Measurements from ENCODE around the gene NCAPD3.
A peak's percentile ranks its signal among the peaks of the same experiment; 100 is the strongest.
"Not testable (repeated sequence)": the region's sequence is repeated elsewhere in the genome, so short reads cannot be mapped to it uniquely, and the experiment has no call there.

NCAPD3 gene, protein sequence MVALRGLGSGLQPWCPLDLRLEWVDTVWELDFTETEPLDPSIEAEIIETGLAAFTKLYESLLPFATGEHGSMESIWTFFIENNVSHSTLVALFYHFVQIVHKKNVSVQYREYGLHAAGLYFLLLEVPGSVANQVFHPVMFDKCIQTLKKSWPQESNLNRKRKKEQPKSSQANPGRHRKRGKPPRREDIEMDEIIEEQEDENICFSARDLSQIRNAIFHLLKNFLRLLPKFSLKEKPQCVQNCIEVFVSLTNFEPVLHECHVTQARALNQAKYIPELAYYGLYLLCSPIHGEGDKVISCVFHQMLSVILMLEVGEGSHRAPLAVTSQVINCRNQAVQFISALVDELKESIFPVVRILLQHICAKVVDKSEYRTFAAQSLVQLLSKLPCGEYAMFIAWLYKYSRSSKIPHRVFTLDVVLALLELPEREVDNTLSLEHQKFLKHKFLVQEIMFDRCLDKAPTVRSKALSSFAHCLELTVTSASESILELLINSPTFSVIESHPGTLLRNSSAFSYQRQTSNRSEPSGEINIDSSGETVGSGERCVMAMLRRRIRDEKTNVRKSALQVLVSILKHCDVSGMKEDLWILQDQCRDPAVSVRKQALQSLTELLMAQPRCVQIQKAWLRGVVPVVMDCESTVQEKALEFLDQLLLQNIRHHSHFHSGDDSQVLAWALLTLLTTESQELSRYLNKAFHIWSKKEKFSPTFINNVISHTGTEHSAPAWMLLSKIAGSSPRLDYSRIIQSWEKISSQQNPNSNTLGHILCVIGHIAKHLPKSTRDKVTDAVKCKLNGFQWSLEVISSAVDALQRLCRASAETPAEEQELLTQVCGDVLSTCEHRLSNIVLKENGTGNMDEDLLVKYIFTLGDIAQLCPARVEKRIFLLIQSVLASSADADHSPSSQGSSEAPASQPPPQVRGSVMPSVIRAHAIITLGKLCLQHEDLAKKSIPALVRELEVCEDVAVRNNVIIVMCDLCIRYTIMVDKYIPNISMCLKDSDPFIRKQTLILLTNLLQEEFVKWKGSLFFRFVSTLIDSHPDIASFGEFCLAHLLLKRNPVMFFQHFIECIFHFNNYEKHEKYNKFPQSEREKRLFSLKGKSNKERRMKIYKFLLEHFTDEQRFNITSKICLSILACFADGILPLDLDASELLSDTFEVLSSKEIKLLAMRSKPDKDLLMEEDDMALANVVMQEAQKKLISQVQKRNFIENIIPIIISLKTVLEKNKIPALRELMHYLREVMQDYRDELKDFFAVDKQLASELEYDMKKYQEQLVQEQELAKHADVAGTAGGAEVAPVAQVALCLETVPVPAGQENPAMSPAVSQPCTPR (N-terminal part only)

DNA sequence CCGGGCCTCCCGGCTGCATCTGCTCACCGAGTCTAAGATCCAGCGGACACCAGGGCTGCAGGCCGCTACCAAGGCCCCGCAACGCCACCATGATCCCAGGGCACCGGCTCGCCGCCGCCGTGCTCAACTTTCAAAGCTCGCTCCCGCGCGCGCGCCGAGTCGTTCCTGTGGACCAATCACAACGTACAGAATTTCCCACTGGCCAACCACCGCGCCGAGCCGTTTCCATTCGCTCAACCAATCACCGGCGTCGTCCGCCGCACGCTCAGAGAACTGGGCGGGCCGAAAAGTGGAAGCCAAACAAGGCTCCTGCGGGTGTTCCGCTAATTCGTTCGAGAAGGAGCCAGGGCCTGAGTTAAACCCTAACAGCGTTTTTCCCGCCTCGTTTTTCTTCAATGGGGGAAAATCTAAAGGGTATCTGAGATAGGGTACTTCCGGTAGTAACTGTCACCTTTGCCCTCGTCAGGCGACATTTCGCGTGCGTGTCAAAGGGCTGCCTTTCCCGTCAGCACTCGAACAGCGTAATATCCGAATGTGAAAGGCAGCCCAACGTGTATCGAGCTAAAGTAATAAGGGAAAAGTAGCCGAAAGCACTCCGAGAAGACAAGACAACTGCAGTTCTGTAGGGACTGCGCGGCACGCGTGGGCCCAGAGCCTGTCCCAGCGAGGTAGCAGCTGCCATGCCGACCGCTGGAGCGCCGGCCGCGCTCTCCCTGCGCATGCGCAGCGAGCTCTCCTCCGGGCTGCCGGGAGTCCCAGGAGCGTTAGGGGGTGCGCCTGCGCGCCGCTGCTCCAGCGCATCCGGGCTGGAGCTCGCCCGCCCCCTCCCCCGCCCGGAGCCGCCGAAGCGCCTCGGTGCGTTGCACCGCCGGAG, at the start of gene NCAPD3, which contains the start of gene VPS26B:
Gene NCAPD3 (minus strand): TSS at position 132 of the 874 bp plus-strand sequence. CDS start 41 bp downstream, at position 91.
Gene VPS26B (plus strand): TSS at position 836 of the 874 bp plus-strand sequence. CDS start 452 bp downstream, outside the sequence.
- peak; percentile 72 for DNase-seq

DNA sequence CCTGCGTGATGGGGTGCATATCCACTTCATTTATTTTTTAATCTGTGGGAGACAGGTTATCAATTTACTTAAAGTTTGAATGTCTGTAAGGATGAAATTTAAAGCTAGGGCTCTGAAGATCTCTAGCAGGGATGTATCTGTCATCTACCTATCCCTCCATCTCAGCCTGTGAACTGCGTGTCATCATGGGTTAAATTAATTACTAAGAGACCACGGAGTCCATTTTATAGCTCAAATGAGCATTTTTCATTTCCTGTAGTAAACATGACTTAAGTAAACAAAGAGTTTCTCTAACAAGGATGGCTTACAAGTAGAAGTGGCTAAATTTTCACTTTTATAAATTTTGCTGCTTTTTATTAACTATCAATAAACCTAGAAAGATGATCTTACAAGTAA, 49.5 kb upstream of the NCAPD3 start:
- no peak for DNase-seq

DNA sequence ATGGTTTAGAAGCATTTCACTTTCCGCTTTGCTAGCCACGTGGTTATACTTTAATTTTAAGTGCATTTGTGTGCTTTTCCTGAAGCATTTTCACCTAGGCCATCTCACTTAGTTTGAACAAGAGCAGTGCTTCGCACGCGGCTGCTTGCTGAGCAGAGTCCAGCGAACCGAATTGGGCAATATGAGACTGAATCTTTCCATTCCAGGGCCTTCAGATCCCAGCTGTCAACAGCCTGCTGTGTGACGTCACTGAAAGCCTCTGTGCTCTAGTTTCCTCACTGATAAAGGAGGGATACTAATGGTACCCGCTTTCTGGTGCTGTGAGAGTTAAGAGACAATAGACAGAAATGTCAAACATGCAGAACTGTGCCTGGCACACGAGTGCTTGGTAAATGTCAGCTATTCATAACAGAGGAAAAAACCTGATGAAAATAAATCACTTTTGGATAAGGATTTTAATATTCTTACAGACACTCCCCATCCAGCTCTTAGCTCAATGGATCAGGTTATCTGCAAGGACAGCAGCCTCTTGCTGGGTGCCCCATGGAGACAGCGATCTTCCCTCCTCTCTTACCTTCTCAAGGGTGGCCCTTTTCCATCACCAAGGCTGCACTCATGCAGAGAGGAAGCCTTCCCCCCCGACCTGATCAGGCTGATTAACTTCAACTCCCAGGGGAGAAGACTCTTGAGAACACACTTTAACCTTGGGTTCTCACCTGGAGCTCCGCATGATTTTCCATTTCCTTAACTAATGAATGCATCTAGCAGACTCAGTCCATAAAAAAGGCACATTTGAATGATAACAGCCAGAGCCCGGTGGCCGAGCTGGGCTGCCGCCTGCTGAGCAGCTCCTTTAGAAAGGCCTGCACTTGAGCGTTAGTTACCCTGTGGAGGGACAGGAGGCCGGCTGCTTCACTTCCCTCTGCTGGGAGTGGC, 48.9 kb upstream of the NCAPD3 start:
- DNase-seq = no peak

DNA sequence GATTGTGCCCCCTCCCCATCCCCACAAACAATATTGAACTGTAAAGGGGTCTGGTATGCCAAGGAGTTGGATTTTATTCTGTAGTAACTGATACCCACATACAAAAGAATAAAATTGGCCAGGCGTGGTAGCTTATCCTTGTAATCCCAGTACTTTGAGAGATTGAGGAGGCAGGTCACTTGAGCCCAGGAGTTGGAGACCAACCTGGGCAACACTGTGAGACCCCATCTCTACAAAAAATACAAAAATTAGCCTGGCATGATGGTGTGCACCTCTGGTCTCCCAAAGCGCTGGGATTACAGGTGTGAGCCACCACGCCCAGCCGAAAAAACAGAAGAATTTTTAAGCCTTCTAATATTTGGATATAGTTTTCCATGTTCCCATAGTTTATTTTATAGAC, 48.2 kb upstream of the NCAPD3 start:
- no peak for DNase-seq

DNA sequence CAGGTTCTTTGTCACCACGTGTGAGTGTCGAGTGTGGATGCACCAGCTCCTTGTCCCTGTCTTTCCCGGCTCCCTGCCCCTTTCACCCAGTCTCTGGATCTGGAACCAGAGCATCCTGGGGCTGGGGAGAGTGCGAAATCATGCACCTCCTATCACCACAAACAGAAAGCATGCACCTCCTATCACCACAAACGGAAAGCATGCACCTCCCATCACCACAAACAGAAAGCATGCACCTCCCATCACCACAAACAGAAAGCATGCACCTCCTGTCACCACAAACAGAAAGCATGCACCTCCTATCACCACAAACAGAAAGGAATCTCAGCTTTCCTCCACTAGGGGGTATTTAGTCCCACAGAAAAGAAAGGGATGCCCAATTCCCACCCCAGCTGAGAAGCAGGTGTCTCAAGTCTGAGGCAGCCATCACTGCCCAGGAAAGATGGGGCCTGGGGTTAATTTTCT, 46.5 kb upstream of the NCAPD3 start:
- no peak for DNase-seq

DNA sequence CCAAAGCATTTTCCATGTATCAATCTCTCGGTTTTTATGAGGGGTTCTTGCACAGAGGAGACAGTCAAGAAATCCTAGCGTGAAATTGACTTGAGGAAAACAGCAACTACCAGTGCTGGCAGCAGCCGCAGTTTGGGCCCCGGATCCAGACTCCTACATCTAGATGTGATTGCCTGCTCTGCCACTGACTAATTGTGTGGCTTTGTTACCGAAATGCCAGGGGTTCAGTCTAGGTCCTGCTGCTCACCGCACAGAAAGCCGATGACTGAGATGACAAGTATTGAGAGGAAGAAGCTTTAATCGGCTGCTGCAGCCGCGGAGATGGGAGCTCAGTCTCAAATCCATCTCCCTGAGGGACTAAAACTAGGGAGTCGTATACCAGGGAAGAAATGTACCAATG, 44.2 kb upstream of the NCAPD3 start:
- no peak for DNase-seq

DNA sequence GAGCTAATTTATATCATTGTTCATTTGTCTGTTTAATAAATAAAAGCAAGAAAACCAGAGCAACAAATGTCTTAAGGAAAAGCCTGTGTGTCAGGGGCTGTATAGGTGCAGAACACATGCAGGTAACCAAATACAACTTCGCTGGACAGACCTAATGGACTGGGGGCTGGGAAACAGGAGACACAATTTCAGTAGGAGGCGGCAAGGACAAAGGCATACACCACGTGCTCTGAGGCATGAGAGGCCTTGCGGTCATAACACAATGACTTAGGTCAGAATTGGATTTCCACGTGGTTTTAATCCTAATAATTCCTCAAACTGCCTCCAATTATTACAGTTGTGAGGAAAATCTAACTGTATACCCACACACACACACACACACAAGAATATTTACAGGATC, 43.7 kb upstream of the NCAPD3 start:
- no peak for DNase-seq

DNA sequence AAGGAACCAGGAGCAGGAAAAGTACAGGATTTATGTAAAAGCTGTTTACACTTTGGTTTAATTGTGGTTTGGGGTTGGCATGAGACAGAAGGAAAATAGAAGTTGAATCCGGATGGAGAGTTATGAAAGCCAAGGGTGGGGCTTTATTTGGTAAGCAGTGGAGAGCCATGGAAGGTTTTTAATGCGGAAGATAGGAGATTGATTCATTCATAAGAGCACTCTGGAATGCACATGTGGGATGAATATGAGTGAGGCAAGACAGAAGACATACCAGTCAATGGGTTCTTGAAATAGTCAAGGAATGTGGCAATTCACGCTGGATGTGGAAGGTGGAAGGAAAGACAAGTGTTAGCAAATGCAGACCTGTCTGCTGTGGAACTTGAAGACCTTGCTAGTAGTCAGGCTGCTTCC, 43.1 kb upstream of the NCAPD3 start:
- DNase-seq = no peak

DNA sequence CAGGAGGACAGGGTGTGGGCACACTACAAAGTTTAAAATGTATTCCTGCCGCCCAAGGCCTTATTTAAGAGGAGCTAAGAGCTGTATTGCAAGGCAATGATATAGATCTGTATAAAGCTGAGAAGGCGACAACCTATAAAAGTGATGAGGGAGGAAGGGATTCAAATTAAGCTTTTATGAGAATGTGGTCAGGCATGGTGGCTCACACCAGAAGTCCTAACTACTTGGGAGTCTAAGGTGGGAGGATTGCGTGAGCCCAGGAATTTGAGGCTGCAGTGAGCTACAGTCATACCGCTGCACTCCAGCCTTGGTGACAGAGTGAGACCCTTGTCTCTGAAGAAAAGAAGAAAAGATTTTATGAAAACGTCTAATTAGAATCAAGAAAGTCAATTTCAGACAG, 42.7 kb upstream of the NCAPD3 start:
- DNase-seq = no peak

DNA sequence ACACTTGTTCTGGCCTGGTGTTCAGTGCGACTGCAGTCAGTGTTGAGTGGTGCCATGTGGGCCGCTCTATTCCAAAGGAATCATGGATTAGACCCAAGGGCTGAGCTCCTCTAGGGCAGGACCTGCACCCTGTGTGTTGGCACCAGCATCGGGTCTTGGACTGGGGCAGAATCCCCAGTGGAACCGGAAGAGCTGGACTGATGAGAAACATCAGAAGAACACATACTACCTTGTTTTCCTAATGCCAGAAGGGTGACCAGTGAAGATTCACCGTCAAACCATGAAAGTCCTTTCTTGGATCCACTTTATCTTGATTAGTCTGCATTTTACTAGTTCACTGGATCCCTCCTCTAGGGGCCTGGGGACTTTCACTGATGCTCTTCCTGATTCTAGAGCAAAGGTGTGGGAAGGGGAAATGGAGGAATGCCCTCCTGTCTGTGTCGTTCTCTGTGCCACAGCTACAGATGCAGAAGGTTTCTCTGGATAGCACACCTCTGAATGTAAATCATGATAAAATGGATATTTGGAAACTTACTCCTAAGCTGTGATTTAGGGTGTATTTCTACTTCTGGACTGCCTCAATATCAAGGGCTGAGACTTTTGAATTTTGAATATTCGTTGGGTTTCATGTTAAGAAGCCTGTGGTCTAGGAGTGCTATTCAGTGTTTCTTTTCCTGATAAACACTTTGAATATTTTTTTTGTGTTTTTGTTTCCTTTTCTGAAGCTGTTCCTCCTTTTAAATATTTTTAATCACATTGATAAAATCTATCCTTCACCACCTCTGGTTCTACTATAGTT, 41.4 kb upstream of the NCAPD3 start:
- DNase-seq = no peak

DNA sequence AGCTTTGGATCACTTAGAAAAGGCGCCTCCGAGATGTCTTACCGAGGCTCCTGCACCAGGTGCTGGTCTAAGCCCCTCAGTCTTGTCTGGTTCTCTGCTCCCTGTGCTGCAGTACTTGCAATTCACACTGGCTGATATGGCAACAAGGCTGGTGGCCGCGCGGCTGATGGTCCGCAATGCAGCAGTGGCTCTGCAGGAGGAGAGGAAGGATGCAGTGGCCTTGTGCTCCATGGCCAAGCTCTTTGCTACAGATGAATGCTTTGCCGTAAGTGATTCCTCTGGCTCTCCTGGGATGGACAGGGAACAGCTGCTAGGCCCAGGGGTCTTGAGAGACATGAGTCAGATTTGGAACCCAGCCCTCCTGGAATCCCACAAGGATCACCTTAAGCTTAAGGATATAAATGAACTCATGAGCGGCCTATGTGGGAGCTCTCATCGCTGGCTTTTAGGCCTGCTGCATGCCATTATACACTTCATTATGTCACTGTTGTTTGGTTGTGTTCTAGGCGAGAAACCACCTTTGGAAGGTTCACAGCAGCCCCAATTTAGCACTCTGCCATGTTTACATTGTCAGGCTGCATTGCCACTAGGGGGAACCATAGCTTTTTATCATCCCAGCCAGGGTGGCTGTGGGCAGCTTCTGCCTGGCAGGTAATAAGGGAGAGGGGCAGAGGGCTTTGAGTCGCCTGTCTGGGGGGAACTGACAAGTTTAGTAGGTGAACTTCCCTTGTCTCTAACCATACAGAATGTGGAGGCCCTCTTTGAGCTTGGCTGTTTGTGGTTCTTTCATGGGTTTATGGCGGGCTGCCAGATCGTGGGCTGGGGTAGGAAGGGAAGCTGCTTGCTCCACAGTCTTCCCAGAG, 38.1 kb upstream of the NCAPD3 start:
- DNase-seq = no peak

DNA sequence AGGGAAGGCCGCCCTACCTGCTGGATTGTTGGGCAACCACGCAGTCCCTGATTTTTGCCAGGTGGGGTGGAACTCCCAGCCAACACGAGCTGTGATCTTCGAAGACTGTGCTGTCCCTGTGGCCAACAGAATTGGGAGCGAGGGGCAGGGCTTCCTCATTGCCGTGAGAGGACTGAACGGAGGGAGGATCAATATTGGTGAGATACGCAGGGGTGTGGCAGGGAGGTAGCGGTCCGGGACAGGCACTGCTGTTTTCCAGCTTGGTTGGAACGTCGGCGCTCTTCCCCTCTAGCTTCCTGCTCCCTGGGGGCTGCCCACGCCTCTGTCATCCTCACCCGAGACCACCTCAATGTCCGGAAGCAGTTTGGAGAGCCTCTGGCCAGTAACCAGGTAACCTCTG, 37.2 kb upstream of the NCAPD3 start:
- no peak for DNase-seq

DNA sequence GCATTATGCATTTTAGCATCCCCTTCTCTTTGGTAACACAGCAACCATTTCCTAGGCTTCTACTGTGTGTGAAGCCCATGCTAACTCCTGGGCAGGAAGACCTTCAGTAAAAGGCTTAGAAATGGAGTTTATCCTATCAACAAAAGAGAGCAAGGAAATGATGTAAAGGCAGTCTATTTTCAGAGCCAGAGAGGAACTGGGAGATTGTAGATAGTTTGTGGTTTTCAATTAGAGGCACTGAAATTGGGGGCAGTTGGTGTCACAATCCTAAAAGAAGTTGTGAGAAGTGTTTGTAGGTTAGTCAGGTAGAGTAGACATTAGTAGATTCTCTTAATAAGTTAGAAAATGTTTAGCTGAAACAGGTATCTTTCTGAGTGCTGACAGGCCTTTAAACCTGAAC, 36.7 kb upstream of the NCAPD3 start:
- no peak for DNase-seq

DNA sequence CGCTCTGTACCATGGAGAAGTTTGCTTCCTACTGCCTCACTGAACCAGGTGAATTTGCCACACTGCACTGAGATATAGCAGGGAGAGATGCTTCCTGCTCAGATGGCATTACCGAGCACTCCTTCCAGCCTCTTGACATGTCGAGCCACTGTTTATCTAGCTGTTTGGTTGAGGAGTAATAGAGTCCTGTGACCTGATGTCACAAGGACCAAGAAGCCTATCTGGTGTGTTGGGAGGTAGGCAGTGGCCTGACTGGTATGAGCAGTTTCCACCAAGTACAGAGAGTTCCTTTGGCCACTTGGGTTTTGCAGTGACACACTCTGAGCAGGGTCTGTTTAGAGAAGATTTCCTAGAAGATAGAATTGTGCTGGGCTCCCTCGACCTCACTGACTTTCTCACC, 34.8 kb upstream of the NCAPD3 start:
- DNase-seq = no peak

DNA sequence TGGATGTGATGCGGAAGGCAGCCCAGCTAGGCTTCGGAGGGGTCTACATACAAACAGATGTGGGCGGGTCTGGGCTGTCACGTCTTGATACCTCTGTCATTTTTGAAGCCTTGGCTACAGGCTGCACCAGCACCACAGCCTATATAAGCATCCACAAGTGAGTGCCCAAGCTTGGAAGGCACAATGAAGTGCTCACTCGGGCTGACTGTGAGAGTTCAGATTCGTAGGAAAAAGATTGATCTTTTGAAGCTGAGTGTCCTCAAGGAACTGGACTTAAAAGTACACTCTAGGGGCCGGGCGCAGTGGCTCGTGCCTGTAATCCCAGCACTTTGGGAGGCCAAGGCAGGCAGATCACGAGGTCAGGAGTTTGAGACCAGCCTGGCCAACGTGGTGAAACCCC, 33.3 kb upstream of the NCAPD3 start:
- no peak for DNase-seq

DNA sequence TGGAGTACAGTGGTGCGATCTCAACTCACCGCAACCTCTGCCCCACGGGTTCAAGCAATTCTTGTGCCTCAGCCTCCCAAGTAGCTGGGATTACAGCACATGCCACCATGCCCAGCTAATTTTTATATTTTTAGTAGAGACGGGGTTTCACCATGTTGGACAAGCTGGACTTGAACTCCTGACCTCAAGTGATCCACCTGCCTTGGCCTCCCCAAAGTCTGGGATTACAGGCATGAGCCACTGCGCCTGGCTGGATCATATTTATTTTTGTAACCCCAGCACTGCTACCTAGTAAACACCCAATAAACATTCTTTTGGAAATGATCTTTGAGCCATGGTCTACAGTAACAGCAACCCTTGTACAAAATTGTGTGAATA, 31.4 kb upstream of the NCAPD3 start:
- DNase-seq = not testable (repeated sequence)

DNA sequence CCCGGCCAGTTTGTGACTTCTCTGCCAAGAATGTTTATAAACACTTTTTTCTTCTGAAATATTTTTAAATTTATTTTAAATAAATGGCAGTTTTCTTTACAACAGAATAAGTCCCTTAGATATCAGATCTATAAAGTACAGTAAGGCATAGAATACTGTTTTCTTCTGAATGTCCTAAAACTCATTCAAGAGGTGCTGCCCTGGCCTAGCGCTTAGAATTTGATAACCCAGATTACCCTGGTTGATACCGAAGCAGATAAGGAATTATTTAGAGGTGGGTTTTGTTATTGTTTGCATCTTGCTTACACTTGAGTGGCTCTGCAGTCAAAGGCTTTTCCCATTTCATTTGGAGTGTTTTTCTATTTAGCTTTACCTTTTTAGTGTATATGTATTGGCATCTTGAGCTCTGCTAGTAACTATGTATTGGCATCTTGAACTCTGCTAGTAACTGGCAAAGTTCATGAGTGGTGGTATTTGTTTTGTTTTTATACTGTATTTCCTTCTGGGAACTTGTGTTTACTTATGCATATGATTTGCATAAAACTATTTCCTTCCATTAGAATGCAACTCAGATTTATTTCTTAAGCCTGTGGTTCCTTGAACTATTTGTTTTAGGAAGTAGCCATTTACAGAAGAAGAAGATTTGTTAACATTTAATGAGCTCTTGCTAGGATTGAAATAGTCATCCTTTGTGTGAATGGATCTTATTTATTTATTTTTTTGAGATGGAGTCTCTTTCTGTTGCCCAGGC, 30.8 kb upstream of the NCAPD3 start:
- DNase-seq = no peak
